HG03558 (cell line): ENCODE data around the gene LRRC56.
"Not testable (repeated sequence)": the region's sequence is repeated elsewhere in the genome, so short reads cannot be mapped to it uniquely, and the experiment has no call there.

Experiments
- ATAC-seq: cut with Tn5 transposase; IDR thresholded peaks from one replicate; pipeline ENCODE4 v1.9.1; 2021; ENCODE audit warnings: moderate number of reproducible peaks; ENCODE audit not compliant: unreplicated experiment; ENCODE audit errors: extremely low read depth

LRRC56 gene

DNA sequence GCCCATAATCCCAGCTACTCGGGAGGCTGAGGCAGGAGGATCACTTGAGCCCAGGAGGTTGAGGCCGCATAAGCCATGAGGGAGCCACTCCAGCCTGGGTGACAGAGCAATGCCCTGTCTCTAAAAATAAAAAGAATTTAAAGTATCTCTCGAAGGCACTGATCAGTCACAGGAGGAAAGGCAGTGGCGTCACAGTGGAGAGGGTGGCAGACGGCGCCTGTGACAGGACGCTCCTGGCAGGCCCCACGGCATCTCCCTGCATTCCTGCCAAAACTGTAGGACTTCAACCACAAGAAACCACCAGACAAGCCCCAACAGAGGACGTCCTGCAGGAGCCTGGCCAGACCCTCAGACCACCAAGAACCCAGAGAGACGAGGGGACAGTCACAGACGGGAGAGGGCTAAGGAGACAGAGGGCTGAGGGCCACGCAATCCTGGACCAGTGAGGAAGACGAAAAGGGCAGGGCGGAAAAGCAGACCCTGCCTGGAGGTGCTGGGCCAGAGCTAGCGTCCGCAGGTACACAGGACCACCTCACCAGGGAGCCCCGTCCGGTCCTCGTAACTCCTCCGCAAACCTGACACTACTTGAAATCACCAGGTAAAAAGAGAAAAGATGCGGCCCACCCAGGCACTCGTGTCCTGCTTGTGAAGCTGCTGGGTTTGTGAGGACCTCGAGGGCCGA lies 36.2 kb upstream of the LRRC56 start:
- ATAC-seq = no peak

- ATAC-seq = no peak
Measured at GRCh38 chr11:501683-502287, 35.5 kb upstream of the LRRC56 start.

DNA sequence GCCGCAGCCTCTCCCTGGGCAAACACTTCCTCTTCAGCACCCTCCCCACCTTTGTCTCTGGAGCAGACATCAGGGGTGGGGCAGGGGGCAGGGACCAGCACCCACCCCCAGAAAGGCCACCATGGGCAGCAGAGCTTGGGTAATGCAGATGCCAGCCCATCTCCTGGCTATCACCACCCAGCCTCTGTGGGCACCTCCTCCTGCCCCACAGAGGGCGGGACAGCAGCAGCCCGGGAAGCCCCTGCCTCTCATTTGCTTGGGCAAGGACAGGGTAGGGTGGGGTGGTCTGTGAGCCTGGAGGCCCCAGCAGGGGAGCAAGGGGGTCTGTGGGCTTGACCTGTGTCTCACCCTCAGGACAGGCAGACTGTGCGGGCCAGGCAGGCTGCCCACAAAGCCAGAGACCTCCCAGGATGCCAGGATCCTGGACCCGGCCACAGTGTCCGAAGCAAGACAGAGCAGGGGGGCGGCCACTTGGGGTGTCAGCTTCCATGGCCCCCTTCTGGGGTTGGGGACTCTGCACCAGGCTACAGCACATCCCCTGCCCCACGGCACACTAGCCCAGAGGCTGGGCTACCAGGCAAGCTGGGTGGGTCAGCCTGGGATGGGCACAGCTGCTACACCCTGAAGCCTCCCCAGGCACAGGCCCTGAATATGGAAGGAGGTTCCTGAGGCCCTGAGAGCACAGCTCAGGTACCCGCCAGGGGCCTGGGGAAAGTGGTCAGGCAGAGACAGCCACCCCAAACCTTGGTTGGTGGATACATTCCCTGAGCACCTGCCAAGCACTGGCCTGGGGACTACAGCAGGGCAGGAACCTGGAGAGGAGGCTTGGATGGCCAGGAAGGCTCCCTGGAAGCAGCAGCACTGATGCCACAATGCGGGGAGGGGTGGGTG lies 34.8 kb upstream of the LRRC56 start:
- ATAC-seq = no peak

- ATAC-seq = no peak
Measured at GRCh38 chr11:503179-503981, 33.9 kb upstream of the LRRC56 start.

- ATAC-seq = no peak
Measured at GRCh38 chr11:504053-504993, 33.0 kb upstream of the LRRC56 start.

- no peak for ATAC-seq
Measured at GRCh38 chr11:504994-505344, 32.4 kb upstream of the LRRC56 start.

- peak; percentile 53 for ATAC-seq
Measured at GRCh38 chr11:506238-506994, 30.9 kb upstream of the LRRC56 start.

- ATAC-seq = peak; percentile 15
Measured at GRCh38 chr11:506995-507726, 30.2 kb upstream of the LRRC56 start, which contains the start of gene RNH1. Gene RNH1, minus strand, starts transcription at chr11:507242. Its CDS starts 5,080 bp downstream, at chr11:502162.

DNA sequence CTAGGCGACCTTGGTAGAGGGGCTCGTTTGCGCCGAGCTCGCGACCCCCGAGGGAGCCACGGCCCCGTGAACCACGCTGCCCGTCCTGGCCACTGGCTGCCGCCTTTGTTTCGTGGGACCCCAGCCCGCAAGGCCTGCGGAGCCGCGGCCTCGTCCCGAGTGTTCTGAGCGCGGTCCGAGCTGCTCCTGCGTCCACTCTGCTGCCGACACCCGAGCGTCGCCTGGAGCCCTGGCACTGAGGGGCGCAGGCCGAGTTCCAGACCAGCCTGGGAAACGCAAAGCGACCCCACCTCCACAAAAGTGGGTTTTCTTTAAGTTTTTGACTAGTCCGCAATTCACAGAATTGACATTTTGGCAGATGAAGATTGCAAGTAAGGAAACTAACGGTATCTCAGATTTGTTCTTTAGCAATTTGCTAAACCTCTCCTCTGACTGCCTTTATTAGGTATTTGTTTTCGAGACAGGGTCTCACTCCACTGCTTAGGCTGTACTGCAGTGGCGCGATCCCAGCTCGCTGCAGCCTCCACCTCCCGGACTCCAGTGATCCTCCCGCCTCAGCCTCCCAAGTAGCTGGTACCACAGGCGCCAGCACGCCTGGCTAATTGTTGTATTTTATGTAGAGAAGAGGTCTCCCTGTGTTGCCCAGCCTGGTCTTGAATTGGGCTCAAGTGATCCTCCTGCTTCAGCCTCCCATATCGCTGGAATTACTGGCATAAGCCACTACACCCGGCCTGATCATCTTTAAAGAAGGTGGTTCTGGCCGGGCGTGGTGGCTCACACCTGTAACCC lies 29.4 kb upstream of the LRRC56 start:
- ATAC-seq = no peak

DNA sequence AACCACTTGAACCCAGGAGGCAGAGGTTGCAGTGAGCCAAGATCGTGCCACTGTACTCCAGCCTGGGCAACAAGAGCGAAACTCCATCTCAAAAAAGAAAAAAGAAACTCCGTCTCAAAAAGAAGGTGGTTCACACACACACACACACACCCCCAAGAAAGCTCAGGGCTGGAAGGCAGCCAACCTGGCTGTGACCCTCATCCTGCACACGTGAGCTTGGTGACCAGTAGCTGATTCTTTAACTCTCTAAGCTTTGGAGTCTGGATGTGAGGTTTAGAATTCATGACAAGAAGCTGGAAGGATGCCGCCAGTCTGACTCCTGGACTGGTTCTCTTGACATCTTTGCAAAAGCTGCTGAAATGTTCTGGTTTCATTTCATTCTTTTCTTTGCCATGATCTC lies 28.4 kb upstream of the LRRC56 start:
- no peak for ATAC-seq

DNA sequence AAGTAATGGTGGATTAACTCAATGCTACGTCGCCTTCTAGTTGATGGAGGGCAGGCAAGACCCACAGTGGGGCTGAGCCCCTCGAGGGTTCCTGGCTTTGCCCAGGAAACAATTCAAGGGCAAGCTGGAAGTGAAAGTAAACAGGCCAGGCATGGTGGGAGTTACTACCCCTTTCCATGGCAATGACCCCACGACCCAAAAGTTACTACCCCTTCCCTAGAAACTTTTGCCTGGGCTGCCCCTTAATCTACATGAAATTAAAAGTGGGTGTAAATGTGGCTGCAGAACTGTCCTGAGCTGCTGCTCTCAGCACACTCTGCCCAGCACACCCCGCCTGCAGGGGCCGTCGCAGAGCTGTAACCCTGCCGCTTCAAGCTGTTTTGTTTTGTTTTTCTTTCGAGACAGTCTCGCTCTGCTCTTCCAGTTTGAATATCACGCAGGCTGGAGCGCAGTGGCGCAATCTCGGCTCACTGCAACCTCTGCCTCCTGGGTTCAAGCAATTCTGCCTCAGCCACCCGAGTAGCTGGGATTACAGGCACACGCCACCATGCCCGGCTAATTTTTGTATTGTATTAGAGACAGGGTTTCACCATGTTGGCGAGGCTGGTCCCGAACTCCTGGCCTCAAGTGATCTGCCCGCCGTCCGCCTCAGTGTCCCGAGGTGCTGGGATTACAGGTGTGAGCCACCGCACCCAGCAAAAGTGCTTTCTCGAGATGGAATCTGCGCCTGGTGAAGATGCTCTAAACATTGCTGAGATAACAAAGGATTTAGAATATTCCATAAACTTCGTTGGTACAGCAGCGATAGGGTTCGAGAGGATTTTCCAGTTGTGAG lies 24.3 kb upstream of the LRRC56 start:
- ATAC-seq = no peak

DNA sequence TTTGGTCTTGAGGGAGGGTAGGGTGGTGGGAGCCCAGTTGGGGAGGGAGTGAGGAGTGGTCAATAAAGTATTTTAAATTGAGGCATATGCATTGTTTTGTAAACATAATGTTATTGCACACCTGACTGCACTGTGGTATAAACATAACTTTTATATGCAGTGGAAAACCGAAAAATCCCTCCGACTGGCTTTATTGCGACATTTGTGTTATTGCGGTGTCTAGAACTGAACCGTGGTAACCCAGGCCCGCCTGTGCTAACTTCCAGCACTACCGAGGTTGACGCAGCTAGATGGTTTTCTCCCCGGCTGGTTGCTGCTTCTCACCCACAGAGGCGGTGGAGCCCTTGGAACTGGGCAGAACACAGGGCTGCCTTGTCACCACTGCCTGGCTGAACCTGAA lies 22.7 kb upstream of the LRRC56 start:
- ATAC-seq = no peak

- ATAC-seq = no peak
Measured at GRCh38 chr11:515131-515530, 22.2 kb upstream of the LRRC56 start.

DNA sequence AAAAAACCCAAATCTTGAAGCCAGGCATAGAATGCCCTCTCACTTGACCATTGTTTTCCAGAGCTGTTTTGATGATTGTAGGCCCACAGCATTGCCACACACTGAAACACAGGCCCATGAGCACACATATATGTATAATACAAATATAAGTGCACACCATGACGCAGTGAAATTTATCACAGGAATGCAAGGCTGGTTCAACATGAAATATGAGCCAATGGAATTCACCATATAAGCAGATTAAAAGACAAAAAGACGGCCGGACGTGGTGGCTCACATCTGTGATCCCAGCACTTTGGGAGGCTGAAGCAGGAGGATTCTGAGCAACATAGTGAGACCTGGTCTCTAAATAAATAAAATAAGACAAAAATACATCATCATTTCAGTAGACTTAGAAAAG lies 20.9 kb upstream of the LRRC56 start:
- no peak for ATAC-seq

GRCh38 chr11:516918-517685 lies 20.2 kb upstream of the LRRC56 start:
- not testable (repeated sequence) for ATAC-seq
